MM.1S (cell line): ENCODE measurements around the gene UBE2E1.

Experiments used
- CTCF ChIP-seq: fragments of 300-600 bp; sonication (generic); IDR thresholded peaks from 2 replicates; pipeline ENCODE4 v1.5.1; 2016; ENCODE audit warnings: antibody characterized with exemption, low read length, mixed read lengths
- EZH2 ChIP-seq: fragments of 300-600 bp; sonication (generic); optimal IDR thresholded peaks from 2 replicates; pipeline ENCODE3; 2017; ENCODE audit warnings: low read depth, mild to moderate bottlenecking, antibody characterized with exemption, low read length, mixed read lengths
- EZH2phosphoT487 ChIP-seq: fragments of 300-600 bp; sonication (generic); IDR thresholded peaks from 2 replicates; pipeline ENCODE4 v1.6.1; 2018; ENCODE audit warnings: antibody characterized with exemption, low read length

- TF ChIP-seq CTCF (no peak), EZH2 (no peak), EZH2phosphoT487 (no peak)
Measured at GRCh38 chr3:23837691-23838090, 31.9 kb downstream of the UBE2E1 start.
